GM19452 (cell line): ENCODE measurements around the gene CLDN3.

Source experiments
- ATAC-seq: cut with Tn5 transposase; IDR thresholded peaks from one replicate; pipeline ENCODE4 v1.9.1; 2021; ENCODE audit not compliant: unreplicated experiment

CLDN3 gene

GRCh38 chr7:73773700-73774517, 3.8 kb upstream of the CLDN3 start:
- ATAC-seq = no peak

DNA sequence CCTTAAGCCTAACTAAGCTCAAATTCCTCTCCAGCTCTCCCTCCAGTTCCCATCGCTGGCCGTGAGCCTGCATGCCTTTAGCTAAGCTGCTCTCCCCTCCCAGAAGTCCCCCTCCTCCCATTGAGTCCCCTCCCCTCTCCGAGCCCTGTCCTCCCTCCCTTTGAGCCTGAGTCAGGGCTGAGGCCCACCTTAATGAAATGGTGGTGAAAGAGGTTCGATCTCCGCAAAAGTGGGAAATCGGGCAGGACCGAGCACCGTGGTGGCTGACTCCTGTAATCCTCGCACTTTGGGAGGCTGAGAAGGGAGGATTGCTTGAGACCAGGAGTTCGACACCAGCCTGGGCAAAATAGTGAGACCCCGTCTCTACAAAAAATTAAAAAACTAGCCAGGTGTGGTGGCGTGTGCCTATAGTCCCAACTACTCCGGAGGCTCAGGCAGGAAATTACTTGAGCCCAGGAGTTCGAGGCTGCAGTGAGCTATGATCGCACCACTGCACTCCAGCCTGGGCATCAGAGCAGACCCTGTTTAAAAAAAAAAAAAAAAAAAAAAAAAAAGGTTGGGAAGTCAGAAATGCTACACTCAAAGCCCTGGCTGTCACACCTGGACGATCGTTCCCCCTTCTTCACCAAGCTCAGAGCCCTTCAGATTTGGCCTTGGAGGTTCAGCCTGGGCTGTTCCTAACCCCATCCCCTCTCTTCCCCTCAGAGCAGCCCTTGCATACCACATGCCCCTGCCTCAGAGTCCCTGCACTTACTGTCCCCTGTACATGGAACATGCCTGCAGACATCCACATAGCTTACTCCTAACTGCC, 995 bp upstream of the CLDN3 start:
- ATAC-seq = no peak

DNA sequence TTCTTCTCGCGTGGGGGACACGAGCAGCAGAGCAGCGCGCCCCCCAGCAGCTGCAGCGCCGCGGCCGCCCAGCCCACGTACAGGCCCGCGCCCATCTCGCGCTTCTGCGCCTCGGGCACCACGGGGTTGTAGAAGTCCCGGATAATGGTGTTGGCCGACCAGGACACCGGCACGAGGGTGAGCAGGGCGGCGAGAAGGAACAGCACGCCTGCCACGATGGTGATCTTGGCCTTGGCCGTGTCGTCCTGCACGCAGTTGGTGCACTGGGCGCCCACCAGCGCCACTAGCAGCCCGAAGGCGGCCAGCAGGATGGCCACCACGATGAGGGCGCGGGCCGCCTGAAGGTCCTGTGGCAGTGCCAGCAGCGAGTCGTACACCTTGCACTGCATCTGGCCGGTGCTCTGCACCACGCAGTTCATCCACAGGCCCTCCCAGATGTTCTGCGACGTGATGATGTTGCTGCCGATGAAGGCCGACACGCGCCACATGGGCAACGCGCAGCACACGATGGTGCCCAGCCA, 529 bp downstream of the CLDN3 start:
- no peak for ATAC-seq

GRCh38 chr7:73768641-73769480, 1.2 kb downstream of the CLDN3 start:
- no peak for ATAC-seq

DNA sequence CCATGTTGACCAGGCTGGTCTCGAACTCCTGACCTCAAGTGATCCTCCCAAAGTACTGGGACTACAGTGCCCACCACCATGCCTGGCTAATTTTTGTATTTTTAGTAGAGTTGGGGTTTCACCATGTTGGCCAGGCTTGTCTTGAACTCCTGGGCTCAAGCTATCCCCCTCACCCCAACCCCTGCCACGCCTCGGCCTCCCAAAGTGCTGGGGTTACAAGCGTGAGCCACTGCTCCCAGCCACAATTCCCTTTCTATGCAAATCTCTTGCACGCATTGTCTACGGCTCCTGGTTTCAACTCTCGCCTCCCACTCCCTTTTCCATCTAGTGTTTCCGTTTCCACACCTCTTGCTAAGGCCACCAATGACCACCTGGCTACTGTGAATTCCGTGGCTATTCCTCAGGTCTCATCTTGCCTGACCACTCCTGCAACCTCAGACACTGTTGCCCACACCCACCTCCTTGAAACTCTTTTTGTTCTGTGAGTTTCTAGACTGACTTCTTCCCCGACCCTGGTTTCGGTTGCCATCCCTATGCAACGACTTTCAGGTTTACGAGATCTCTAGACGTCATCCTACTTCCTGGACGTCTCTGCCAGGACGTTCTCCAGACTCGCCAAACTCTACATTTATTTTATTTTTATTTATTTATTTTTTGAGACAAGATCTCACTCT, 3.4 kb downstream of the CLDN3 start:
- ATAC-seq = no peak

- ATAC-seq = no peak
Observed at GRCh38 chr7:73762659-73762999, 7.4 kb downstream of the CLDN3 start.

GRCh38 chr7:73761854-73762658, 8.0 kb downstream of the CLDN3 start:
- ATAC-seq = no peak

- ATAC-seq = no peak
Observed at GRCh38 chr7:73758581-73759138, 11.4 kb downstream of the CLDN3 start.

GRCh38 chr7:73749931-73750776, 19.9 kb downstream of the CLDN3 start:
- ATAC-seq = no peak

GRCh38 chr7:73746378-73746777, 23.7 kb downstream of the CLDN3 start:
- ATAC-seq = no peak

- ATAC-seq = no peak
Observed at GRCh38 chr7:73742753-73743641, 27.1 kb downstream of the CLDN3 start.

- ATAC-seq = no peak
Observed at GRCh38 chr7:73742338-73742752, 27.7 kb downstream of the CLDN3 start.

- ATAC-seq = no peak
Observed at GRCh38 chr7:73741600-73741999, 28.5 kb downstream of the CLDN3 start.

GRCh38 chr7:73740771-73741170, 29.3 kb downstream of the CLDN3 start:
- ATAC-seq = no peak

DNA sequence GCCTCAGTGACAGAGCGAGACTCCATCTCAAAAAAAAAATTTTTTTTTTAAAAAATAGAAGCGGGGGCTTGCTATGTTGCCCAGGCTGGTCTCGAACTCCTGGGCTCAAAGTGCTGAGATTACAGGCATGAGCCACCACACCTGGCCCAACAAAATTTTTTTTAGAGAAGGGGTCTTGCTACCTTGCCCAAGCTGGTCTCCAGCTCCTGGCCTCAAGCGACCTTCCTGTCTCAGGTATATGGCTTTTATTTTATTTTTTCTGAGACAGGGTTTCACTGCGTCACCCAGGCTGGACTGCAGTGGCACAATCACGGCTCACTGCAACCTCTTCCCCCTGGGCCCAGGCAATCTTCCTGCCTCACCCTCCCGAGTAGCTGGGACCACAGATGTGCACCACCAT, 29.9 kb downstream of the CLDN3 start:
- no peak for ATAC-seq

- no peak for ATAC-seq
Observed at GRCh38 chr7:73739387-73739767, 30.7 kb downstream of the CLDN3 start.

- peak; percentile 83 for ATAC-seq
Observed at GRCh38 chr7:73738612-73739386, 31.3 kb downstream of the CLDN3 start, which contains the start of gene ABHD11. Gene ABHD11 (minus strand): TSS chr7:73738802. CDS start chr7:73738770, 32 bp downstream.
